Measurements from ENCODE around the gene OLIG2. TPM values are rescaled to one million over a fixed set of nuclear protein-coding genes. Genes with fewer than 3 reads are reported as not detected.

The OLIG2 gene
- total and polyA plus RNA-seq, 2 donors (not counting 3 experiments of a cell fraction or from before 2014, with no cell fraction given): not detected

DNA sequence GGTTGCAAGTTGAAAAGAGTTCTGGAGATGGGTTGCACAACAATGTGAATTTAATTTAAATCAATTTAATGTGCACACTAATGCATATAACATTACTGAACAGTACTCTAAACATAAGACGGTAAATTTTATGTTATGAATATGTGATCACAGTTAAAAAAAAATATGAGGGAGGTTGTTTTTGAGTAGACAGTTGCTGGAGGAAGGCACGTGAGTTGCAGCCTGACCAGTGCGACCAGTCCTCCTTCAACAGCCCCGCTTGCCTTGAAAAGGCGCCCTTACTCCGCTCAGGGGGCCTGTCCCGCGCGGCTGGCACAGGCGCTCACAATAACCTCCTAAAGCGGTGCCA is 43.9 kb downstream of the OLIG2 start:
- BruUV-seq (replicated peaks): no TSS peak

DNA sequence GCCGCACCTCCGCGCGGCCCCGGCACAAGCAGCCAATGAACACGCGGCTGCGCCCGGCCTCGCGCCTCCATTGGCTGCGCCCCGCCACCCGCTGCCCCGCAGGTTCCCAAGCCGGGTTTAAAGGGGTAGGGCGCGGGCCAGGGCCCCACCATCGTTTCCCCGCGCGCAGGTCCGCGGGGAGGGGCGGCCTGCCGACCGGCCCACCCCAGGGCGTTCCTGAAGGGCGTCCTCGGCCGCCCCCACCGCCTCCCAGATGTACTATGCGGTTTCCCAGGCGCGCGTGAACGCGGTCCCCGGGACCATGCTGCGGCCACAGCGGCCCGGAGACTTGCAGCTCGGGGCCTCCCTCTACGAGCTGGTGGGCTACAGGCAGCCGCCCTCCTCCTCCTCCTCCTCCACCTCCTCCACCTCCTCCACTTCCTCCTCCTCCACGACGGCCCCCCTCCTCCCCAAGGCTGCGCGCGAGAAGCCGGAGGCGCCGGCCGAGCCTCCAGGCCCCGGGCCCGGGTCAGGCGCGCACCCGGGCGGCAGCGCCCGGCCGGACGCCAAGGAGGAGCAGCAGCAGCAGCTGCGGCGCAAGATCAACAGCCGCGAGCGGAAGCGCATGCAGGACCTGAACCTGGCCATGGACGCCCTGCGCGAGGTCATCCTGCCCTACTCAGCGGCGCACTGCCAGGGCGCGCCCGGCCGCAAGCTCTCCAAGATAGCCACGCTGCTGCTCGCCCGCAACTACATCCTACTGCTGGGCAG is 44.4 kb downstream of the OLIG2 start, which contains the start of gene OLIG1:
Gene OLIG1 (plus strand): TSS at position 148 of the 750 bp plus-strand sequence. CDS start 106 bp downstream, at position 254.
- Histone ChIP-seq H3K27me3 (ENCODE audit: control insufficient read depth in 2 of 2, insufficient read depth in 2 of 2, low read length in 2 of 2) (peaks cover 80 to 96% of the 10 kb centered on the region in 2 experiments), H3K4me1 (ENCODE audit: control insufficient read depth, extremely low read depth, insufficient read depth, low read length) (peaks cover 5% of the 10 kb centered on the region), H3K9me3 (replicated peaks; ENCODE audit: control insufficient read depth, insufficient read depth, low read length) (no peaks in the 10 kb centered on the region), H3K9me1 (replicated peaks; ENCODE audit: control insufficient read depth, extremely low read depth, insufficient read depth, low read length) (no peaks in the 10 kb centered on the region), H3K27ac (ENCODE audit: insufficient read depth, low read depth, low read length) (no peak within 1 kb of the TSS), H3K9ac (replicated peaks; ENCODE audit: extremely low read depth, insufficient read depth, low read length) (no peak within 1 kb of the TSS), H3K4me2 (ENCODE audit: insufficient read depth, low read length) (peak within 1 kb of the TSS; percentile 32), H4K20me1 (replicated peaks; ENCODE audit: control insufficient read depth, extremely low read depth, insufficient read depth, low read length) (no peaks in the 10 kb centered on the region), H3K36me3 (ENCODE audit: control insufficient read depth in 2 of 2, extremely low read depth in 1 of 2, insufficient read depth in 2 of 2, low read length in 2 of 2) (no peaks in the 10 kb centered on the region), H3K79me2 (ENCODE audit: control insufficient read depth, insufficient read depth, low read length) (no peaks in the 10 kb centered on the region), H2AFZ (ENCODE audit: low read depth, low read length) (no peak within 1 kb of the TSS), H3K4me3 (replicated peaks in 1 of 3; ENCODE audit: insufficient read depth in 1 of 3, low read depth in 1 of 3, low read length in 3 of 3) (no peak within 1 kb of the TSS)
- ChIA-PET CTCF (interaction anchor here (0.8 to 1.0 kb wide), 2 partner anchors 27 to 130 kb away, joined by 3 to 4 read pairs; no protein-coding TSS in a partner anchor), POLR2A (no interaction called here)
- dilution Hi-C loops (cut with MboI; ENCODE audit: extremely low pct_ligation_motif_present, low sequenced_read_pairs): no loop called here
- peak; percentile 55 for TF ChIP-seq EZH2 (IDR thresholded peaks at IDR 0.05; ENCODE audit: borderline replicate concordance, low read depth, low read length, severe bottlenecking)
- no peak for TF ChIP-seq GATA2 (IDR thresholded peaks at IDR 0.05; ENCODE audit: insufficient read depth, insufficient read length, low read depth, low read length)
- no peak for FAIRE-seq
- no TSS peak for BruUV-seq (replicated peaks)
- intact Hi-C loops (cut with micrococcal nuclease): loop anchor here (10.0 kb wide), 1 partner anchor 45 kb away; the partner anchor contains the start of gene OLIG2
- peak; percentile 18 for DNase-seq (ENCODE audit: low read depth, low spot score)

More for the DNA sequence above, 43.9 kb downstream of the OLIG2 start:
- H3K9me1 ChIP-seq (replicated peaks; ENCODE audit: control insufficient read depth, extremely low read depth, insufficient read depth, low read length): no peaks in the 10 kb centered on the region
- intact Hi-C loops (cut with micrococcal nuclease): no loop called here
- H3K9ac ChIP-seq (replicated peaks; ENCODE audit: extremely low read depth, insufficient read depth, low read length): no peak overlapping the region
- H3K9me3 ChIP-seq (replicated peaks; ENCODE audit: control insufficient read depth, insufficient read depth, low read length): no peaks in the 10 kb centered on the region
- dilution Hi-C loops (cut with MboI; ENCODE audit: extremely low pct_ligation_motif_present, low sequenced_read_pairs): no loop called here
- no peak for TF ChIP-seq MYC (IDR thresholded peaks at IDR 0.05; ENCODE audit: low read depth, low read length)
- no peaks in the 10 kb centered on the region for H3K36me3 ChIP-seq (ENCODE audit: control insufficient read depth in 2 of 2, extremely low read depth in 1 of 2, insufficient read depth in 2 of 2, low read length in 2 of 2)
- no peak overlapping the region for H3K4me3 ChIP-seq (replicated peaks in 1 of 3; ENCODE audit: insufficient read depth in 1 of 3, low read depth in 1 of 3, low read length in 3 of 3)
- peak overlapping the region; percentile 32 for H3K4me2 ChIP-seq (ENCODE audit: insufficient read depth, low read length)
- FAIRE-seq: no peak
- H3K79me2 ChIP-seq (ENCODE audit: control insufficient read depth, insufficient read depth, low read length): no peaks in the 10 kb centered on the region
- no peak overlapping the region for H3K27ac ChIP-seq (ENCODE audit: insufficient read depth, low read depth, low read length)
- ChIA-PET CTCF (no interaction called here), POLR2A (no interaction called here)
- H3K4me1 ChIP-seq (ENCODE audit: control insufficient read depth, extremely low read depth, insufficient read depth, low read length): peaks cover 9% of the 10 kb centered on the region
- peaks cover 74 to 94% of the 10 kb centered on the region in 2 experiments for H3K27me3 ChIP-seq (ENCODE audit: control insufficient read depth in 2 of 2, insufficient read depth in 2 of 2, low read length in 2 of 2)
- no peak overlapping the region for H2AFZ ChIP-seq (ENCODE audit: low read depth, low read length)
- no peak for DNase-seq (ENCODE audit: low read depth, low spot score)
- no peaks in the 10 kb centered on the region for H4K20me1 ChIP-seq (replicated peaks; ENCODE audit: control insufficient read depth, extremely low read depth, insufficient read depth, low read length)

All from endothelial cell of umbilical vein (primary cell).